WTC11 (cell line): Measurements from ENCODE around the gene UBL3.

Source experiments
- CTCF ChIP-seq: fragments of 200-600 bp; IDR thresholded peaks from 2 replicates; pipeline ENCODE4 v1.8.0; 2022; ENCODE audit warnings: antibody characterized with exemption
- ETV6 ChIP-seq: sonication (generic); formaldehyde crosslinking; IDR thresholded peaks from 2 replicates; pipeline ENCODE4 v1.8.1; 2022; ENCODE audit warnings: mild to moderate bottlenecking, missing genetic modification reagents
- GRHL2 ChIP-seq: fragments of 250-450 bp; sonication (Bioruptor Pico); IDR thresholded peaks from 2 replicates; pipeline ENCODE4 v1.8.0; 2022; ENCODE audit warnings: mild to moderate bottlenecking, moderate library complexity; ENCODE audit not compliant: insufficient replicate concordance, severe bottlenecking
- NR3C1 ChIP-seq: sonication (generic); formaldehyde crosslinking; conservative IDR thresholded peaks from 2 replicates; pipeline ENCODE4 v1.8.1; 2023; ENCODE audit warnings: low read depth, mild to moderate bottlenecking, missing genetic modification reagents
- ZBTB21 ChIP-seq: sonication (generic); formaldehyde crosslinking; IDR thresholded peaks from 2 replicates; pipeline ENCODE4 v1.8.1; 2023; ENCODE audit warnings: mild to moderate bottlenecking, missing genetic modification reagents, borderline replicate concordance
- ZMAT4 ChIP-seq: fragments of 250-450 bp; sonication (Bioruptor Pico); IDR thresholded peaks from 2 replicates; pipeline ENCODE4 v1.9.0; 2021; ENCODE audit warnings: mild to moderate bottlenecking
- ZNF121 ChIP-seq: sonication (generic); formaldehyde crosslinking; IDR thresholded peaks from 2 replicates; pipeline ENCODE4 v1.8.0; 2023; ENCODE audit warnings: missing genetic modification reagents
- ZNF232 ChIP-seq: sonication (generic); formaldehyde crosslinking; IDR thresholded peaks from 2 replicates; pipeline ENCODE4 v1.8.0; 2022; ENCODE audit warnings: mild to moderate bottlenecking, missing genetic modification reagents
- ZNF416 ChIP-seq: fragments of 250-450 bp; sonication (Bioruptor Pico); IDR thresholded peaks from 2 replicates; pipeline ENCODE4 v1.9.0; 2021; ENCODE audit warnings: mild to moderate bottlenecking, inconsistent platforms
- ZNF423 ChIP-seq: fragments of 250-450 bp; sonication (Bioruptor Pico); IDR thresholded peaks from 2 replicates; pipeline ENCODE4 v2.1.2; 2022; ENCODE audit warnings: mild to moderate bottlenecking, moderate library complexity
- TF ChIP-seq, protein P1 (sequence below): sonication (generic); formaldehyde crosslinking; IDR thresholded peaks from 2 replicates; pipeline ENCODE4 v1.8.1; 2022; ENCODE audit warnings: mild to moderate bottlenecking, moderate library complexity, missing genetic modification reagents
- TF ChIP-seq, protein P2 (sequence below): sonication (generic); formaldehyde crosslinking; IDR thresholded peaks from 2 replicates; pipeline ENCODE4 v1.8.0; 2022; ENCODE audit warnings: mild to moderate bottlenecking, missing genetic modification reagents
- TF ChIP-seq, protein P3 (sequence below): sonication (generic); formaldehyde crosslinking; IDR thresholded peaks from 2 replicates; pipeline ENCODE4 v1.8.0; 2022; ENCODE audit warnings: mild to moderate bottlenecking, missing genetic modification reagents

DNA sequence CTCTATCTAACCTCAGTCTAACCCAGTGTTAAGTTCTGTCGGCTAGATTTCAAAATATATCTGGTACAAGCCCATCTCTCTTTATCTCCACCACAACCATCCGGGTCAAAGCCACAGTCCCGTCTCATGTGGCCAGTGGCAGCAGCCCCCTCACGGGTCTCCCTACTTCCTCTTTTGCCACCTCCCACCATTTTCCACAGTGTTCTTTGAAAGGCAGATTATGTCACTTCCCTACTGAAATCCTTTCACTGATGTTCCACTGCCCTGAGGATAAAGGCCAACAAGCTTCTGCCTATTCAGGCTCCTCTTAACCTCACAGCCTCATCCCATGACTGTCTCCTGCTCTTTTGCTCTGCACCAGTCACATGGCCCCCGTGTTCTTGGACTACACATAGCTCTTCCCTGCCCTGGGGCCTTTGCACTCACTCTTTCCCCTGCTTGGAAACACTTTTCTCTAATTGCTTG is 117.2 kb downstream of the UBL3 start:
- no peak for TF ChIP-seq CTCF
- TF ChIP-seq ZNF416 (CRISPR knock-in tag) = no peak
- no peak for TF ChIP-seq ZNF121
- TF ChIP-seq ETV6 (CRISPR knock-in tag) = no peak
- TF ChIP-seq, protein P1, sequence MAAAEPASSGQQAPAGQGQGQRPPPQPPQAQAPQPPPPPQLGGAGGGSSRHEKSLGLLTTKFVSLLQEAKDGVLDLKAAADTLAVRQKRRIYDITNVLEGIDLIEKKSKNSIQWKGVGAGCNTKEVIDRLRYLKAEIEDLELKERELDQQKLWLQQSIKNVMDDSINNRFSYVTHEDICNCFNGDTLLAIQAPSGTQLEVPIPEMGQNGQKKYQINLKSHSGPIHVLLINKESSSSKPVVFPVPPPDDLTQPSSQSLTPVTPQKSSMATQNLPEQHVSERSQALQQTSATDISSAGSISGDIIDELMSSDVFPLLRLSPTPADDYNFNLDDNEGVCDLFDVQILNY (CRISPR knock-in tag) = no peak
- TF ChIP-seq, protein P2, sequence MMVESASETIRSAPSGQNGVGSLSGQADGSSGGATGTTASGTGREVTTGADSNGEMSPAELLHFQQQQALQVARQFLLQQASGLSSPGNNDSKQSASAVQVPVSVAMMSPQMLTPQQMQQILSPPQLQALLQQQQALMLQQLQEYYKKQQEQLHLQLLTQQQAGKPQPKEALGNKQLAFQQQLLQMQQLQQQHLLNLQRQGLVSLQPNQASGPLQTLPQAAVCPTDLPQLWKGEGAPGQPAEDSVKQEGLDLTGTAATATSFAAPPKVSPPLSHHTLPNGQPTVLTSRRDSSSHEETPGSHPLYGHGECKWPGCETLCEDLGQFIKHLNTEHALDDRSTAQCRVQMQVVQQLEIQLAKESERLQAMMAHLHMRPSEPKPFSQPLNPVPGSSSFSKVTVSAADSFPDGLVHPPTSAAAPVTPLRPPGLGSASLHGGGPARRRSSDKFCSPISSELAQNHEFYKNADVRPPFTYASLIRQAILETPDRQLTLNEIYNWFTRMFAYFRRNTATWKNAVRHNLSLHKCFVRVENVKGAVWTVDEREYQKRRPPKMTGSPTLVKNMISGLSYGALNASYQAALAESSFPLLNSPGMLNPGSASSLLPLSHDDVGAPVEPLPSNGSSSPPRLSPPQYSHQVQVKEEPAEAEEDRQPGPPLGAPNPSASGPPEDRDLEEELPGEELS (CRISPR knock-in tag) = no peak
- TF ChIP-seq, protein P3, sequence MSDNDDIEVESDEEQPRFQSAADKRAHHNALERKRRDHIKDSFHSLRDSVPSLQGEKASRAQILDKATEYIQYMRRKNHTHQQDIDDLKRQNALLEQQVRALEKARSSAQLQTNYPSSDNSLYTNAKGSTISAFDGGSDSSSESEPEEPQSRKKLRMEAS = no peak
- no peak for TF ChIP-seq ZNF423 (CRISPR knock-in tag)
- no peak for TF ChIP-seq GRHL2 (CRISPR knock-in tag)
- no peak for TF ChIP-seq ZNF232 (CRISPR knock-in tag)
- no peak for TF ChIP-seq ZBTB21 (CRISPR knock-in tag)
- no peak for TF ChIP-seq NR3C1 (CRISPR knock-in tag)
- no peak for TF ChIP-seq ZMAT4
